K562 (cell line): Measurements from ENCODE around the gene NRXN2. TPM values are rescaled to one million over a fixed set of nuclear protein-coding genes. Genes with fewer than 3 reads are reported as not detected.
A peak's percentile ranks its signal among the peaks of the same experiment; 100 is the strongest.

Experiments
- ATF3 ChIP-seq, 2 experiments: fragments of 450-650 bp in 1 of 2; sonication (generic) in 1 of 2; formaldehyde crosslinking in 1 of 2; IDR thresholded peaks in 1 of 2; conservative IDR thresholded peaks in 1 of 2; 2 replicates each; pipeline versions ENCODE4 v1.6.1 to v1.8.1; 2016 to 2023; ENCODE audit warnings: mild to moderate bottlenecking in 2 of 2, moderate library complexity in 2 of 2, inconsistent platforms in 1 of 2, missing genetic modification reagents in 1 of 2
- CAMTA2 ChIP-seq: fragments of 250-450 bp; sonication (Bioruptor Pico); conservative IDR thresholded peaks from 2 replicates; pipeline ENCODE4 v1.5.1; 2022
- ESRRB ChIP-seq: fragments of 250-450 bp; sonication (Bioruptor Pico); IDR thresholded peaks from 2 replicates; pipeline ENCODE4 v1.5.0; 2020; ENCODE audit warnings: mild to moderate bottlenecking, moderate library complexity, borderline replicate concordance
- GABPB1 ChIP-seq: sonication (generic); formaldehyde crosslinking; IDR thresholded peaks from 2 replicates; pipeline ENCODE4 v1.8.0; 2022; ENCODE audit warnings: mild to moderate bottlenecking, missing genetic modification reagents
- GMEB1 ChIP-seq: fragments of 250-450 bp; sonication (Bioruptor Pico); IDR thresholded peaks from 2 replicates; pipeline ENCODE4 v1.4.0; 2020; ENCODE audit warnings: mild to moderate bottlenecking
- HMGN3 ChIP-seq: IDR thresholded peaks from 2 replicates; pipeline ENCODE4 v1.6.1; 2011; ENCODE audit warnings: borderline replicate concordance, low read depth, mild to moderate bottlenecking, mixed read lengths, low read length; ENCODE audit not compliant: insufficient read length; ENCODE audit errors: extremely low read depth
- MYBL2 ChIP-seq, 2 experiments: fragments of 450-650 bp in 1 of 2; sonication (generic) in 1 of 2; formaldehyde crosslinking in 1 of 2; IDR thresholded peaks; 2 replicates each; pipeline versions ENCODE4 v1.6.1 to v1.8.1; 2017 to 2022; ENCODE audit warnings: borderline replicate concordance in 1 of 2, inconsistent platforms in 1 of 2, low read depth in 1 of 2, mild to moderate bottlenecking in 1 of 2, missing genetic modification reagents in 1 of 2, moderate library complexity in 1 of 2
- MYNN ChIP-seq, 2 experiments: sonication (generic); formaldehyde crosslinking in 1 of 2; IDR thresholded peaks; 2 replicates each; pipeline versions ENCODE4 v1.5.0 to v1.6.1; 2016 to 2020; ENCODE audit warnings: antibody characterized with exemption in 1 of 2, missing genetic modification reagents in 1 of 2
- NR2C1 ChIP-seq, 2 experiments: fragments of 450-650 bp; IDR thresholded peaks; 2 replicates each; pipeline ENCODE4 v1.6.1; 2017; ENCODE audit warnings: mild to moderate bottlenecking in 2 of 2, antibody characterized with exemption in 1 of 2, inconsistent platforms in 1 of 2, missing compliant biosample characterization in 1 of 2, missing genetic modification characterization in 1 of 2
- OTX1 ChIP-seq: fragments of 450-650 bp; formaldehyde crosslinking; IDR thresholded peaks from 2 replicates; pipeline ENCODE4 v1.4.0; 2022; ENCODE audit warnings: mild to moderate bottlenecking
- POLR2G ChIP-seq: fragments of 200-400 bp; formaldehyde crosslinking; IDR thresholded peaks from 2 replicates; pipeline ENCODE4 v1.6.1; 2017; ENCODE audit warnings: low read depth, mild to moderate bottlenecking, antibody characterized with exemption, low read length, moderate library complexity
- SNRNP70 ChIP-seq: fragments of 200-400 bp; formaldehyde crosslinking; optimal IDR thresholded peaks from 2 replicates; pipeline ENCODE3; 2017; ENCODE audit warnings: low read depth, low read length
- SRSF3 ChIP-seq: fragments of 200-400 bp; formaldehyde crosslinking; IDR thresholded peaks from 2 replicates; pipeline ENCODE4 v1.6.1; 2016; ENCODE audit warnings: mild to moderate bottlenecking, low read length, moderate library complexity; ENCODE audit not compliant: insufficient read depth
- ZBTB33 ChIP-seq: sonication (generic); formaldehyde crosslinking; IDR thresholded peaks from 2 replicates; pipeline ENCODE4 v1.8.1; 2023; ENCODE audit warnings: mild to moderate bottlenecking, missing genetic modification reagents
- ZFP1 ChIP-seq: fragments of 450-650 bp; formaldehyde crosslinking; IDR thresholded peaks from 2 replicates; pipeline ENCODE4 v1.4.0; 2020; ENCODE audit warnings: mild to moderate bottlenecking, mixed read lengths
- ZNF277 ChIP-seq: fragments of 250-450 bp; sonication (Bioruptor Pico); IDR thresholded peaks from 2 replicates; pipeline ENCODE4 v1.8.0; 2022; ENCODE audit warnings: inconsistent platforms, mild to moderate bottlenecking, moderate library complexity, borderline replicate concordance
- polyA plus RNA-seq, 8 experiments: library from polyadenylated mRNA; depleted of rRNA in 4 of 8; stranded (reverse) in 5 of 8; unstranded in 3 of 8; fragments of >200 nt; fragmentation: Nextera tagmentation in 2 of 8; fragmentation: Illumina TruSeq in 1 of 8; extraction: Ambion mirVana in 2 of 8; extraction: Trizol in 1 of 8; gene quantifications; 2 replicates each; pipeline versions ENCODE4 v1.2.1 to v1.2.3, GENCODE V29; 2011 to 2014; ENCODE audit warnings: inconsistent platforms in 1 of 8, missing spikeins in 1 of 8
- total RNA-seq, 7 experiments: library from RNA; depleted of rRNA in 6 of 7; stranded (reverse); fragments of >200 nt in 6 of 7; fragmentation: Illumina TruSeq in 2 of 7; extraction: Trizol in 2 of 7; gene quantifications; 2 replicates each; pipeline versions ENCODE4 v1.2.1 to v1.2.3, GENCODE V29; 2011 to 2021; ENCODE audit warnings: low replicate concordance in 1 of 7

NRXN2 gene
- total and polyA plus RNA-seq, 9 of the 15 experiments (the other 6 are each of a cell fraction or from before 2014, with no cell fraction given): 0.07 to 0.47 (median 0.15) TPM; not detected in 4

- no peak for TF ChIP-seq GMEB1 (CRISPR knock-in tag)
- TF ChIP-seq ZFP1 (CRISPR knock-in tag): no peak
- no peak for TF ChIP-seq ZNF277
- peak; percentile 61; the same call in 1 of the 2 replicates for TF ChIP-seq NR2C1 (IDR thresholded peaks at IDR 0.05)
- TF ChIP-seq NR2C1 (tag; IDR thresholded peaks at IDR 0.05): peak; percentile 67
- peak; percentile 9 for TF ChIP-seq HMGN3
- TF ChIP-seq SNRNP70: peak; percentile 6
- no peak for TF ChIP-seq MYBL2 (IDR thresholded peaks at IDR 0.05; ENCODE audit: low read depth)
- no peak for TF ChIP-seq MYBL2 (CRISPR knock-in tag; IDR thresholded peaks at IDR 0.05; ENCODE audit: borderline replicate concordance)
- TF ChIP-seq GABPB1: no peak
- no peak for TF ChIP-seq ESRRB (CRISPR knock-in tag)
- peak; percentile 66 for TF ChIP-seq POLR2G
- peak; percentile 44; the same call in 1 of the 2 replicates for TF ChIP-seq ATF3 (IDR thresholded peaks at IDR 0.05)
- TF ChIP-seq ATF3 (CRISPR knock-in tag; conservative IDR thresholded peaks at IDR 0.05): no peak
- peak; percentile 99 for TF ChIP-seq ZBTB33 (CRISPR knock-in tag)
- no peak for TF ChIP-seq CAMTA2
- no peak for TF ChIP-seq SRSF3
- TF ChIP-seq OTX1 (CRISPR knock-in tag): no peak
- 0 out of 2 replicates have a peak, but pooled peaks have one; percentile 39 for TF ChIP-seq MYNN (IDR thresholded peaks at IDR 0.05)
- no peak for TF ChIP-seq MYNN (CRISPR knock-in tag; IDR thresholded peaks at IDR 0.05)
Measured at GRCh38 chr11:64759722-64760719, 37.0 kb upstream of the NRXN2 start, which contains the start of gene PYGM (continued).
